Fibroblast of the conjunctiva (primary cell): Measurements from ENCODE around the gene SMCHD1.
"Not testable (repeated sequence)": the region's sequence is repeated elsewhere in the genome, so short reads cannot be mapped to it uniquely, and the experiment has no call there.

Experiments
- DNase-seq: peaks from one replicate; pipeline ENCODE4 v3.0.0-alpha.2; 2010; ENCODE audit warnings: low read depth

The SMCHD1 gene

GRCh38 chr18:2818281-2818680, 162.8 kb downstream of the SMCHD1 start:
- DNase-seq: no peak

- no peak for DNase-seq
Measured at GRCh38 chr18:2821695-2822094, 166.2 kb downstream of the SMCHD1 start.

- DNase-seq: no peak
Measured at GRCh38 chr18:2822213-2822921, 166.8 kb downstream of the SMCHD1 start.

- no peak for DNase-seq
Measured at GRCh38 chr18:2823202-2823601, 167.7 kb downstream of the SMCHD1 start.

GRCh38 chr18:2823966-2824365, 168.4 kb downstream of the SMCHD1 start:
- no peak for DNase-seq

GRCh38 chr18:2824865-2825264, 169.3 kb downstream of the SMCHD1 start:
- no peak for DNase-seq

GRCh38 chr18:2825613-2826175, 170.2 kb downstream of the SMCHD1 start:
- DNase-seq: no peak

GRCh38 chr18:2826581-2826980, 171.1 kb downstream of the SMCHD1 start:
- DNase-seq: no peak

- no peak for DNase-seq
Measured at GRCh38 chr18:2827061-2827460, 171.5 kb downstream of the SMCHD1 start.

GRCh38 chr18:2836118-2836517, 180.6 kb downstream of the SMCHD1 start:
- DNase-seq: not testable (repeated sequence)

- DNase-seq: not testable (repeated sequence)
Measured at GRCh38 chr18:2837290-2837689, 181.8 kb downstream of the SMCHD1 start.

- DNase-seq: no peak
Measured at GRCh38 chr18:2839202-2839601, 183.7 kb downstream of the SMCHD1 start.

GRCh38 chr18:2840521-2840920, 185.0 kb downstream of the SMCHD1 start:
- no peak for DNase-seq

GRCh38 chr18:2843146-2843545, 187.6 kb downstream of the SMCHD1 start:
- DNase-seq: no peak

GRCh38 chr18:2845172-2845571, 189.6 kb downstream of the SMCHD1 start:
- DNase-seq: no peak

GRCh38 chr18:2846636-2847316, 191.2 kb downstream of the SMCHD1 start, which contains the start of gene EMILIN2:
TSS of gene EMILIN2 (plus strand) at chr18:2847006. CDS start at chr18:2847189, 183 bp downstream.
- DNase-seq: peak; percentile 29

- DNase-seq: peak; percentile 43
Measured at GRCh38 chr18:2847317-2848246, 192.1 kb downstream of the SMCHD1 start.

GRCh38 chr18:2848247-2849246, 193.0 kb downstream of the SMCHD1 start:
- DNase-seq: no peak

- DNase-seq: no peak
Measured at GRCh38 chr18:2850816-2851215, 195.3 kb downstream of the SMCHD1 start.

GRCh38 chr18:2851771-2852170, 196.2 kb downstream of the SMCHD1 start:
- no peak for DNase-seq

- DNase-seq: not testable (repeated sequence)
Measured at GRCh38 chr18:2852460-2852859, 196.9 kb downstream of the SMCHD1 start.
